C4-2B (cell line): Measurements from ENCODE around the gene TIMM29.

Experiments used
- H3K27ac ChIP-seq: fragments of 450-650 bp; 2 replicates; pipeline ENCODE4 v1.5.1; 2017
- ZFX ChIP-seq: fragments of 450-650 bp; IDR thresholded peaks from 2 replicates; pipeline ENCODE4 v1.6.1; 2017
- TF ChIP-seq, protein P1 (sequence below): fragments of 450-650 bp; conservative IDR thresholded peaks from 2 replicates; pipeline ENCODE4 v1.5.1; 2017; ENCODE audit warnings: mild to moderate bottlenecking

Gene TIMM29

DNA sequence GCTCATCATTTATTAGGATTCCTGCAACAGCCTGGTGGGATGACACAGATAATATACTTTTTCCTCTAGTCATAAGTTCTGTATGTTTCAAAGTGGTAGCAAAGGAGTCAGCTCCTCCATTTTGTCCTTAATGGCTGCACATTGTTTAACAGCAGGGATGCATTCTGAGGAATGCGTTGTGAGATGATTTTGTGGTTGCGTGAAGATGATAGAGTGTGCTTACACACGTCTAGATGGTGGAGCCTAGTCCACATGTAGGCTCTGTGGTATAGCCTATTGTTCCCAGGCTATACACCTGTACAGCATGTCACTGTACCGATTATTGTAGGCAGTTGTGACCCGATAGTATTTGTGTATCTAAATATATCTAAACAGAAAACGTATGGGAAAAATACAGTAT, 36.8 kb downstream of the TIMM29 start:
- no peak overlapping the region for H3K27ac ChIP-seq
- TF ChIP-seq, protein P1, sequence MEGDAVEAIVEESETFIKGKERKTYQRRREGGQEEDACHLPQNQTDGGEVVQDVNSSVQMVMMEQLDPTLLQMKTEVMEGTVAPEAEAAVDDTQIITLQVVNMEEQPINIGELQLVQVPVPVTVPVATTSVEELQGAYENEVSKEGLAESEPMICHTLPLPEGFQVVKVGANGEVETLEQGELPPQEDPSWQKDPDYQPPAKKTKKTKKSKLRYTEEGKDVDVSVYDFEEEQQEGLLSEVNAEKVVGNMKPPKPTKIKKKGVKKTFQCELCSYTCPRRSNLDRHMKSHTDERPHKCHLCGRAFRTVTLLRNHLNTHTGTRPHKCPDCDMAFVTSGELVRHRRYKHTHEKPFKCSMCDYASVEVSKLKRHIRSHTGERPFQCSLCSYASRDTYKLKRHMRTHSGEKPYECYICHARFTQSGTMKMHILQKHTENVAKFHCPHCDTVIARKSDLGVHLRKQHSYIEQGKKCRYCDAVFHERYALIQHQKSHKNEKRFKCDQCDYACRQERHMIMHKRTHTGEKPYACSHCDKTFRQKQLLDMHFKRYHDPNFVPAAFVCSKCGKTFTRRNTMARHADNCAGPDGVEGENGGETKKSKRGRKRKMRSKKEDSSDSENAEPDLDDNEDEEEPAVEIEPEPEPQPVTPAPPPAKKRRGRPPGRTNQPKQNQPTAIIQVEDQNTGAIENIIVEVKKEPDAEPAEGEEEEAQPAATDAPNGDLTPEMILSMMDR = no peak
- no peak for TF ChIP-seq ZFX

DNA sequence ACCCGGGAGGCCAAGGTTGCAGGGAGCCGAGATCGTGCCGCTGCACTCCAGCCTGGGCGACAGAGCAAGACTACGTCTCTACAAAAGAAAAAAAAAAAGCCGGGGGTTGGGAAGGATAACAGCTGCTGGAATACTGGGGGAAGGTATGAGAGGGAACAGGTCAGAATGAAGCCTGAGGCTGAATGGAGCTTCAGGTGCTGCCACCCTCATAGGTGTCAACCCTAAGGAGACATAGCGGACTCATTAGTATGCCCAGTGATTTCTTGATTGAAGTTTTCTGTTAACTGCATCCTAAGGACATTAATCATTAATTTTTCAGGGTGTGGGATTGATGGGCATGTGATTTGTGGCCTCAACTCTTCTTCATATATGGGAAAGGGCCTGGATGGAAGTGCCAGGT, 38.2 kb downstream of the TIMM29 start:
- no peak overlapping the region for H3K27ac ChIP-seq
- TF ChIP-seq, protein P1 = no peak

DNA sequence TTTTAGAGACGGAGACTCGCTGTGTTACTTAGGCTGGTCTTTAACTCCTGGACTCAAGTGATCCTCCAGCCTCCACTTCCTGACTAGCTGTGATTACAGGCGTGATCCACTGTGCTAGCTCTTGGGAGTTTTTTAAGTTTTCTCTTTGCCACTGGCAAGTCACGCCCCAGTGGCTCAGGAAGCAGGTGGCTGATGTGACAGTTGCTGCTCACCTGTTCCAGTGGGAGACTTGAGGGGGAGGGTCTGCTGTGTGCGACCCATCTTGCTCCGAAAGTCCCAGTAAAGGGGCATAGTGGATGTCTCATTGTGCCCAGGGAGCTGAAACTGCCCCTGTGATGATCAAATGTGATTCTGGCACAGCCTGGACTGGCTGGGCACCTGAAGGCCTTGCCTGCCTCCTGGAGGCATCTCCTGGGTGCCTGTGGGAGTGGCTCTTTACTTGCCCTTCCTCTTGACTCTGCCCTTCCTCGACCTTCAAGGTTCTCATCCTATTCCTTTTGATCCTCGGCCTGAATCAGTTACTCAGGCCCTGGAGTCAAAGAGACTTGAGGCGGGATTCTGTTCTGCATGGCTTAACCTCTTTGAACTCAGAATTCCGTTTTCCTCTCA, 40.0 kb downstream of the TIMM29 start:
- no peak for TF ChIP-seq ZFX
- TF ChIP-seq, protein P1 = no peak

DNA sequence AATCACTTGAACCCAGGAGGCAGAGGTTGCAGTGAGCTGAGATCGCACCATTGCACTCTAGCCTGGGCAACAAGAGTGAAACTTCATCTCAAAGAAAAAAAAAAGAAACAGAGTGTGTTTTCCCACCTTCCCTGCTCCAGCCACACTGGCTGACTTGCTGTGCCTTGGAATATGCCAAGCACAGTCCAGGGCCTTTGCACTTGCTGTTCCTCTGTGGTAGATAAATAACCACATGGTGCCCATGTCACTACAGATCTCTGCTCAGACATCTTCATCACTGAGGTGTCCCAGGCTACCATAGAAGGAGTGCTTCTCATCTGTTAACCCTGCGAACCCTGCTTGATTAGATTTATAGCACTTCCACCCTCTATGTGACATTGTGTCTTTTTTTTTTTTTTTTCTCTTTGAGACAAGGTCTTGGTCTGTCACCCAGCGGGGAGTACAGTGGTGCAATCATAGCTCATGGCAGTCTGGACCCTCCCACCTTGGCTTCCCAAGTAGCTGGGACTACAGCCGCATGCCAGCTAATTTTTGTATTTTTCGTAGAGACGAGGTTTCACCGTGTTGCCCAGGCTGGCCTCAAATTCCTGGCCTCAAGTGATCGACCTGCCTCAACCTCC, 42.6 kb downstream of the TIMM29 start:
- no peak for TF ChIP-seq ZFX
- TF ChIP-seq, protein P1 = no peak
- no peak overlapping the region for H3K27ac ChIP-seq

More for the DNA sequence above, 40.0 kb downstream of the TIMM29 start:
- H3K27ac ChIP-seq = no peak overlapping the region

DNA sequence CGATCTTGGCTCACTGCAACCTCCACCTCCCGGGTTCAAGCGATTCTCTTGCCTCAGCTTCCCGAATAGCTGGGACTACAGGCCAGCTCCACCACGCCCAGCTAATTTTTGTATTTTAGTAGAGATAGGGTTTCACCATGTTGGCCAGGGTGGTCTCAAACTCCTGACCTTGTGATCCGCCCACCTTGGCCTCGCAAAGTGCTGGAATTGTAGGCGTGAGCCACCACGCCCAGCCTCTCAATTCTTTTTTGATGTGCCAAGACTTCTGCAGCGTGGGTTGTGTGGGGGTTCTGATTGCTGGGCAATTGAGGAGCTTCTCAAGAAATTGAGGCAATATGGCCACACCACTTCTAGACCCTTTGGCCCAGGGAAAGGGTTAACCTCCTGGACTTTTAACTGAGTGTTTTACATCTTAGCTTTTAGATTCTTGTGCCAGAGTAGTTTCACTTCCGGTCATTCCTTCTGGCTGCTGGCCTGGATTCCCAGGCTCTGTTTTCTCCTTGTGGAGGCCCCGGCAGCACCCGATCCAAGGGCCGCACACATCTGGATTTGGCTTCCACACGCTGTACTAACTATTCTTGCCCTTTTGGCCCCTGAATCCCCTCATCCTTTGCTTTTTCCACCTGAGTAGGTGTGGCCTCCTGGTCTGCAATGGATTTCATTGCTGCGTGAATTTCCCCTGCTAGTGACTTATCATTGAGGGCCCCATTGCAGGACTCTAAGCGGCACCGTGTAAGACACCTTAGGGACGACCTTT, 46.9 kb downstream of the TIMM29 start:
- H3K27ac ChIP-seq = no peak overlapping the region
- TF ChIP-seq, protein P1 = no peak
- TF ChIP-seq ZFX = no peak

DNA sequence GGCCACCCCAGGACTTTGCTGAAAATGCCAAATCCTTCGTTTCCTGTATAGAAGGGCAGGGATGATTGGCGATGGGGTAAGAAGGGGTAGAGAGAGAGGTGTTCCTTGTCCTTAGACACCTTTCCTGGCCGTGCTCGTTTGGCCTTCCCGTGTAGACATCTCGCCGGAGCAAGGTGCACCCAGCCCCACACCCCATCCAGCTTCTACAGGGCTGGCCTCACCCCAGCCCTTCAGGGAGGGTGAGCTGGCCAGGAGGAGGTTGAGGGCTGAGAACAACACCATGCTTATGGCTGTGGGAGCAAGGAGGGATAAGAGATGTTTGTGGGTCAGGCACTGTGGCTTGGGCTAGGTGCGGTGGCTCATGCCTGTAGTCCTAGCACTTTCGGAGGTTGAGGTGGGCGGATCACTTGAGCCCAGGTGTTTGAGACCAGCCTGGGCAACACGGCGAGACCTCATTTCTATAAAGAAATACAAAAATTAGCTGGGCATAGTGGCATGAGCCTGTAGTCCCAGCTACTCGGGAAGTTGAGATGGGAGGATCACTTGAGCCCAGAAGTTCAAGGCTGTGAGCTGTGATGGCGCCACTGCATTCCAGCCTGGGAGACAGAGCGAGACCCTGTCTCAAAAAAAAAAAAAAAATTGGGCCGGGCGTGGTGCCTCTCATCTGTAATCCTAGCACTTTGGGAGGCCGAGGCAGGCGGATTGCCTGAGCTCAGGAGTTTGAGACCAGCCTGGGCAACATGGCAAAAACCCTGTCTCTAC, 47.7 kb downstream of the TIMM29 start:
- TF ChIP-seq, protein P1 = no peak
- TF ChIP-seq ZFX = no peak
- no peak overlapping the region for H3K27ac ChIP-seq
